HUES6 (cell line): ENCODE data around the gene CYFIP1.

ENCODE experiments used
- H3K27ac ChIP-seq: 2 replicates; pipeline ENCODE4 v1.7.0; 2013; ENCODE audit warnings: low read depth, mild to moderate bottlenecking, low read length, inconsistent platforms
- H3K27me3 ChIP-seq: 2 replicates; pipeline ENCODE4 v1.6.1; 2013; ENCODE audit warnings: low read length; ENCODE audit not compliant: control insufficient read depth, insufficient read depth
- H3K36me3 ChIP-seq: 2 replicates; pipeline ENCODE4 v1.6.1; 2013; ENCODE audit warnings: low read length; ENCODE audit not compliant: control insufficient read depth, insufficient read depth
- H3K4me1 ChIP-seq: 2 replicates; pipeline ENCODE4 v1.6.1; 2013; ENCODE audit warnings: low read length; ENCODE audit not compliant: control insufficient read depth, insufficient read depth
- H3K4me3 ChIP-seq: 2 replicates; pipeline ENCODE4 v1.5.1; 2013; ENCODE audit warnings: low read depth, low read length
- H3K9ac ChIP-seq: one replicate; pipeline ENCODE4 v1.6.1; 2013; ENCODE audit warnings: mild to moderate bottlenecking, low read length
- H3K9me3 ChIP-seq: 2 replicates; pipeline ENCODE4 v1.6.1; 2013; ENCODE audit warnings: low read depth, low read length; ENCODE audit not compliant: control insufficient read depth, insufficient read depth

CYFIP1 gene

DNA sequence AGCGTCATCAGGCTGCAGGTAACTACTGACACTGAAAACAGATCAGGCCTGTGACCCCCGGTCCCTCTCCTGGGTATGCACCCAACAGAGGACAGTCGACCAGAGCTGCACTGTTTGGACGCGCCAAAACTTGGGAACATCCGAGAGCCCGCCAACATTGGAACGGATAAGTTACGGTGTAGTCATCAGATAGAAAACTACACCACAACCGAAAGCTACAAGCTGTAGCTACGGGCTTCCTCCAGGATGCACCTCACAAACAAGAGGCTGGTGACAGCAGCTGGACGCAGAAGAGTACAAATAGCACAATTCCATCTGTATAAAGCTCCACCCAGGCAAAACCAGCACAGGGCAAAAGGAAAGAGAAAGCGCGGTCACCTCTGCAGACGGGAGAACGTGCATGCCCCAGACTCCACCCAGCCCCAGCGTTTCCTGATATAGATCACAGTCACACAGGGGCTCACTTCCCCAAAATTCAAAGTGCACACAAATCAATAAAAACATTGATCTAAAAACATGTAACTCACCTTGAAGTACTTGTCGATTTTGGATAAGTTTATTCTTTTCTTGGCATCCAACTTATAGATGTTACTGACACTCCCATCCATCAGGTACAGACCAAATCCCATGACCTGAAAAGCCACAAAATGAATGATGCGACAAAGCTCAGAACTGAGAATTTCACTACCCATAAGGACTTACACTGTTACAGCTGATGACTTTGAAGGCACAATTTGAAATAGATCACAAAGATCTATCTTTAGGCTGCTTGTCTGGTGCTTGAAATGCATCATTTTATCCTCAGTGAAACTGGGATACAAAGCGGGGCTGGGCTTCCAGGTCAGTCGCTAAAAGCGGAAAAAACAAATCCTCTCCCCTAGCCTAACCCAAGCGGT, 43.3 kb downstream of the CYFIP1 start:
- no peaks in the 10 kb centered on the region for H3K4me1 ChIP-seq
- no peaks in the 10 kb centered on the region for H3K9me3 ChIP-seq
- no peak overlapping the region for H3K4me3 ChIP-seq
- peak overlapping the region; percentile 10 for H3K9ac ChIP-seq
- no peaks in the 10 kb centered on the region for H3K27me3 ChIP-seq
- H3K27ac ChIP-seq: no peak overlapping the region
- peaks cover 67% of the 10 kb centered on the region for H3K36me3 ChIP-seq

DNA sequence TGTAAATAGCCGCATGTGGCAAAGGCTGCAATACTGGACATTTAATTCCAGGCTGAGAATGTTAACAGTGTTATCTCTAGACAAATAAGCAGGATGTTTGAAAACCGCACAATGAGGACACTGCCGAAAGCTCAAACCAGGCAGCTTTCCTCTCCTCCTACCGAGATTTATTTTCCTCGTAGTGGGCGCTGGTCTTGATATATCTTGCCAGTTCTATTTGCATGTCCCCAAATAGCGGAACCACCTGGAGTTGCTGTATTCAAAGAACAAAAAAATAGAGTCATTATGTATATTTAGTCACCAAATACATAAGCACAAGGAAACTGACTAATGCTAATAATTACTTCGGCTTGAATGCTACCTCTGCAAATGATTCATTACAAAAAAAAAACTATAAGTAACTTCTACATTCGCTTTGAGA, 46.5 kb downstream of the CYFIP1 start:
- Histone ChIP-seq H3K27me3 (no peaks in the 10 kb centered on the region), H3K4me1 (no peaks in the 10 kb centered on the region), H3K9me3 (no peaks in the 10 kb centered on the region), H3K9ac (no peak overlapping the region), H3K4me3 (no peak overlapping the region), H3K27ac (no peak overlapping the region), H3K36me3 (peaks cover 60% of the 10 kb centered on the region)

DNA sequence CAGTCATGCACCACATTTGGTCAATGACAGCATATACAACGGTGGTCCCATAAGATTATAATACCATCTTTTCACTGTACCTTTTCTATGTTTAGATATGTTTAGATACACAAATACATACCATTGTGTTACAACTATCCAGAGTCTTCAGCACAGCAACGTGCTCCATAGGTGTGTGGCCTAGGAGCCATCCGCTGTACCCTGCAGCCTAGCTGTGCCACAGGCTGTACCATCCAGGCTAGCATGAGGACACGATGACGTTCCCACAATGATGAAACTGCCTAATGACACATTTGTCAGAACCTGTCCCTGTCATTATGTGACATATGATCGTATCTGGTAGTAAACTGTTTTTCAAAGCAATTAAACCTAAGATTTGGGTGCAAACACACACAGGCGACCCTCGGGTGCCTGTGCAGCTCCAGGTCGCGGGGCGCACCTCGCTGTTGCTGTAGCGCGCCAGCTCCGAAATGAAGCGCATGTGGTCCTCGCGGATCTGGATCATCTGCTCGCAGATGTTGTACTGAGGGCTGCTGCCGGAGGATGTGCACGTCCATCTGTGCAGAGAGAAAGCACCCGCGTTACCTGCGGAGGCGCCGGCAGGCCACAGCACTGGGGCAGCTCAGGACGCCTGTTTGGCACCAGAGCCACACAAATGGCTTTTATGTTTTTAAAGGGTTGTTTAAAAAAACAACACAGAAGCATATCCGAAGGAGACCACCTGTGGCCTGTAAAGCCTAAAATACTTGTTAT, 48.2 kb downstream of the CYFIP1 start:
- Histone ChIP-seq H3K36me3 (peaks cover 47% of the 10 kb centered on the region), H3K4me1 (no peaks in the 10 kb centered on the region), H3K4me3 (no peak overlapping the region)

DNA sequence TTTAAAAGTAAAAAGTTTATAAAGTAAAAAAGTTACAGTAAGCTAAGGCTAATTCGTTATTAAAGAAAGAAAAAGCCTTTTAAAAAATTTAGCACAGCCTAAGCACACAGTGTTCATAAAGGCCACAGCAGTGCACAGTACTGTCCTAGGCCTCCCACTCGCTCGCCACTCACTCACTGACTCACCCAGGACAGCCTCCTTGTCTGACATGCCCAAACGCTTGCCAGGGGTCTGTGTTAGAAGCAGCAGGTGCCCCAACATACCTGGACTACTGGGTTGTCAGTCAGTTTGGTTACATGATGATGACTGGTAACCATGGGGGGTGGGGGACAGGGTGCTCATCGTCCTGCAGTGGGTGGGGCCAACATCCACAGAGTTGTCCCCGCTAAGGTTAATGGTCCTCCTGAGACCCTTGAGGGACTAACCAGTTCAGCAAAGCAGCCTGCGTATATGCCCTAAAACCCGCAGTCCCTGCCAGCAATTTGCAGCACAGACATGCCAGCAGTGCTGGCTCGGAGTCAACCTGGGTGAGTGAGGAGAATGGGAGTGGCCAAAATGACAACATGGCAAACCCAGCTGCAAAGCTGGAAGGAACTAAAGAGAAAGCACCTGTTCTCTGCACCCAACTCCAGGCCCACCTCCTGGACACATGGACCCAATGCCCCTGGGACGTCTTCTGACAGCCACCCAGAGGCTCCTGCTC, 49.2 kb downstream of the CYFIP1 start:
- Histone ChIP-seq H3K4me1 (no peaks in the 10 kb centered on the region), H3K36me3 (peaks cover 40% of the 10 kb centered on the region), H3K27ac (no peak overlapping the region), H3K9ac (no peak overlapping the region), H3K27me3 (no peaks in the 10 kb centered on the region), H3K4me3 (no peak overlapping the region), H3K9me3 (no peaks in the 10 kb centered on the region)

More for the DNA sequence above, 48.2 kb downstream of the CYFIP1 start:
- Histone ChIP-seq H3K9me3 (no peaks in the 10 kb centered on the region), H3K27ac (no peak overlapping the region), H3K27me3 (no peaks in the 10 kb centered on the region), H3K9ac (no peak overlapping the region)

DNA sequence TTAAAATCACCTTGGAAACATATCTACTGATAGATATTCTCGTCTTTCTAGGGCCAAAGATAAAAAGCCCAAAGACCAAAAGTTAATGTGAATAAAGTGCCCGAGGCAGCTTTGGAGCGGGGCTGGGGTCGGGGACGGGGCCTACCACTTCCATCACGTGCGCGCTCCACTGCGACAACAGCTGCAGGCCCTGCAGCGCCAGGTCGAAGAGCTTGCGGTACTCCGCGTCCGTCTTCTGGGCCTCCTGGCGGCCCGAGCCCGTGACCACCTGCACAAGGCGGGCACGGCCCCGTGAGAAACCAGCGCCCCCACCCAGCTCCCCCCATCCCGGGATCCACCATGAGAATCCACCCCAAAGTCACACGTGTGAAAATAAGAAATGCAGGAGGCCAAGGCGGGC, 52.4 kb downstream of the CYFIP1 start:
- Histone ChIP-seq H3K9me3 (no peaks in the 10 kb centered on the region), H3K36me3 (peaks cover 36% of the 10 kb centered on the region), H3K4me3 (no peak overlapping the region), H3K27me3 (no peaks in the 10 kb centered on the region), H3K4me1 (no peaks in the 10 kb centered on the region), H3K27ac (no peak overlapping the region), H3K9ac (no peak overlapping the region)

DNA sequence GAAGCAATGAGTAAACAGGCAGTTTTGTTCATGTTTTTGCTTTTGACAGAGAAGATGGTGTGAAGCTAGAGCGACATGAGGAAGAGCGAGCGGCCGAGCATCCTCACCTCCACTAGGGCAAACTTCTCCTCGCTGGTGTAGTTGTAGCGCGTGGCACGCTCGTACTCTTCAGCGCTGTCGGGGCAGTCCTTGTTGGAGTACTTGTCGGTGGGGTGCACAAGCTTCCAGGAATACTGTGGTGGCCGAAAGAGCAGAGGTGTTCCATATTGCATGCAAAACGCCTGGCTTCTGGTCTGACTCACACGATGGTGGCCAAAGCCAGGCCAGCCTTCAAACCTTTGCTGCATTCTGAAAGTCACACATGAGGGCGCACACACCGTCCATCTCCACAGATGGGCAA, 54.3 kb downstream of the CYFIP1 start:
- H3K9me3 ChIP-seq: no peaks in the 10 kb centered on the region
- H3K36me3 ChIP-seq: peaks cover 22% of the 10 kb centered on the region
- no peak overlapping the region for H3K9ac ChIP-seq
- no peaks in the 10 kb centered on the region for H3K4me1 ChIP-seq
- no peak overlapping the region for H3K27ac ChIP-seq
- no peaks in the 10 kb centered on the region for H3K27me3 ChIP-seq
- no peak overlapping the region for H3K4me3 ChIP-seq

DNA sequence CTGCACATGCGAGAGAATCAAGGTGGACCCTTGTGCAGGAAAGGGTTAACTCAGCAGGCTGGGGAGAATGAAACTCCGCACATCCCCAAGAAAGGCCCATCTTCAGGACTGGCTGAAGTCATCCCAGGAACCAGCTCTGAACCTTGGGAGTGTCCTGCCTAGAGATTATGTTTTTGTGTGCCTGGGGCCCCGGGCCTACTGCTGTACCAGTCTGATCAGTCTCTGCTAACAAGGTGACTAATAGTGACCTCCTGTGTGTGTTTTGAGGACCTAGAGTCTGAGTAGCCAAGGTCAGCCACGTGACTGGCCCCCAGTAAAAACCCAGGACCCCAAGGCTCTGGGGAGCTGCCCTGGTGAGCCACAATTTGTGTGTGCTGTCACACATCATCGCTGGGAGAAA, 58.2 kb downstream of the CYFIP1 start:
- no peaks in the 10 kb centered on the region for H3K27me3 ChIP-seq
- no peaks in the 10 kb centered on the region for H3K4me1 ChIP-seq
- no peaks in the 10 kb centered on the region for H3K9me3 ChIP-seq
- peaks cover 42% of the 10 kb centered on the region for H3K36me3 ChIP-seq
- no peak overlapping the region for H3K9ac ChIP-seq
- no peak overlapping the region for H3K27ac ChIP-seq
- H3K4me3 ChIP-seq: no peak overlapping the region

DNA sequence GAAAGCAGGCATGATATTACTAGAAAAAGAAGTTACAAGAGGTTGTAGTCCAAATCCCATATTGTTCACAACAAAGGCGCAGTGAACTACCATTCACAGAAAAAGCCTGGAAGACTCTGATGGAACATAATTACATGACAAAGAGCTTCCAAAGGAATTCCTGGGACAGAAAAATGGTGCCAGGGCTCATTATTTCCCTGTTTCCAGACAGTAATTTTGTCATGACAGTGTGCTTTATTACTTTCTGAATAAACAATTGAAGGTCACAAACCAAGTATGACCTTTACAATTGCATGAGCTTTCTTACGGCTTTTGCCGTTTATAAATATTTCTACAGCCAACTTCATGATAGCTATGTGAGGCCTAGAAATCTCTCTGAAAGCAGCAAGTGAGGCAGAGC, 61.0 kb downstream of the CYFIP1 start:
- H3K36me3 ChIP-seq: peaks cover 47% of the 10 kb centered on the region
- H3K9ac ChIP-seq: no peak overlapping the region
- no peak overlapping the region for H3K4me3 ChIP-seq
- no peaks in the 10 kb centered on the region for H3K4me1 ChIP-seq
- H3K9me3 ChIP-seq: no peaks in the 10 kb centered on the region
- H3K27ac ChIP-seq: no peak overlapping the region
- H3K27me3 ChIP-seq: no peaks in the 10 kb centered on the region

DNA sequence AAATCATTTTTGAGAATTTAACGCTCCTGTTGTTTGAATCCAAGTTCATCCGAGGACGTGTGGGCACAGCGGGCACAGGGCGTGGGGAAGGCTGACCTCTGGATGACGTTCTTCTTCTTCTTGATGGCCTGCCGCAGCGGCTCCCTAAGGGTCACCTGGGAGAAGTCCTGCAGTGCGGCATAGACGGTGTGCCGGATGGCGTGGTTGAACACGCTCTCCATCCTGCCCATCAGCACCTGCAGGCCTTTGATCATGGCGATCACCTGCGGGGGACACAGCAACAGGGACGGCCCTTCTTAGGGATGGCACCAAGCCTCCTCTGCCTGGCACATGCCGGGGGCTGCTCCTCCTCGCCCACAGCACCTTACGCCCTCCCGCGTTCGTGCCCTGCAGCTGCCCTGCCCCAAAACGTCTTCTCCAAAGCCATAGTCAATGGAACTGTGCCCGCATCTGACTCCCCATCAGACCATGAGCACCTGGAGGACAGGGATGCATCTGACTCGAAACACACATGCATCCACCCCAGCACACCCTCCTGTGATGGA, 61.5 kb downstream of the CYFIP1 start:
- peaks cover 52% of the 10 kb centered on the region for H3K36me3 ChIP-seq
- no peak overlapping the region for H3K27ac ChIP-seq
- no peak overlapping the region for H3K9ac ChIP-seq
- H3K9me3 ChIP-seq: no peaks in the 10 kb centered on the region
- H3K27me3 ChIP-seq: no peaks in the 10 kb centered on the region
- H3K4me3 ChIP-seq: no peak overlapping the region
- no peaks in the 10 kb centered on the region for H3K4me1 ChIP-seq

DNA sequence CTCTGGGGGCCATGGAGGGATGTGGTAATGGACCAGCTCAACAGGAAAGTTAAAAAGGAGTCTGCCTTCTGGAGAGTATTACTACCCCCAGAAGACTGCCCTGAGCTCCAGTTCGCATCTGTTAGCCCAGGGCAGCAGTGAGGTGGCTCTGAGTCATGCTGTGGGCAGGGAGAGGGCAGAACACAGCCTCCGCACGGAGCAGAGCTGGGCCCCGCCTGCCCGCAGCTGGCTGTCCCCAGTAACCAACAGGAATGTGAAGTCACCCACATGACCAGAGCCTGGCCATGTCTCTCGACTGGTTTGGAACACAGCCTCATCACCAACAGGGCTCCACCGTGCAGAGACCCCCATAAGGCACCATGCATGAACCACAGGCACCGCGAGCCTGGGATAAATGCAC, 62.1 kb downstream of the CYFIP1 start:
- Histone ChIP-seq H3K4me3 (no peak overlapping the region), H3K36me3 (peaks cover 50% of the 10 kb centered on the region), H3K27me3 (no peaks in the 10 kb centered on the region), H3K9me3 (no peaks in the 10 kb centered on the region), H3K9ac (no peak overlapping the region), H3K4me1 (no peaks in the 10 kb centered on the region), H3K27ac (no peak overlapping the region; the same call in 1 of the 2 replicates)
